Esophagus muscularis mucosa (tissue), 4 donors: Measurements from ENCODE around the gene CDH1. TPM values are rescaled to one million over a fixed set of nuclear protein-coding genes. Genes with fewer than 3 reads are reported as not detected.

Experiments used
- DNase-seq: peaks from one replicate; pipeline ENCODE4 v3.0.0-alpha.2; 2017; ENCODE audit errors: extremely low spot score
- H3K27ac ChIP-seq, 4 donors: fragments of 200-600 bp; sonication (generic); replicated peaks in 1 of 4; 1 replicate in 3 of 4; 2 replicates in 1 of 4; pipeline ENCODE4 v1.5.1; 2016 to 2019; ENCODE audit warnings: mild to moderate bottlenecking in 1 of 4
- H3K27me3 ChIP-seq, 4 donors: fragments of 200-600 bp; sonication (generic); one replicate each; pipeline versions ENCODE4 v1.5.1 to v1.6.0; 2016 to 2019
- H3K36me3 ChIP-seq, 4 donors: fragments of 200-600 bp; sonication (generic); one replicate each; pipeline ENCODE4 v1.5.1; 2016 to 2019
- H3K4me1 ChIP-seq, 4 donors: fragments of 200-600 bp; sonication (generic); one replicate each; pipeline ENCODE4 v1.5.1; 2016 to 2019
- H3K4me3 ChIP-seq, 4 donors: fragments of 200-600 bp; sonication (generic); 1 replicate in 2 of 4; 2 replicates in 2 of 4; pipeline ENCODE4 v1.5.1; 2016 to 2019; ENCODE audit warnings: mild to moderate bottlenecking in 4 of 4, moderate library complexity in 1 of 4
- H3K9me3 ChIP-seq, 4 donors: fragments of 200-600 bp; sonication (generic); 1 replicate in 3 of 4; 2 replicates in 1 of 4; pipeline ENCODE4 v1.5.1; 2016 to 2019
- CTCF ChIP-seq, 3 experiments: fragments of 200-600 bp in 2 of 3; fragments of 450-650 bp in 1 of 3; sonication (generic) in 2 of 3; IDR thresholded peaks; one replicate each; pipeline ENCODE4 v1.5.1; 2017 to 2019; ENCODE audit warnings: antibody characterized with exemption in 3 of 3, mild to moderate bottlenecking in 2 of 3, moderate library complexity in 1 of 3
- EP300 ChIP-seq: sonication (generic); formaldehyde crosslinking; IDR thresholded peaks from one replicate; pipeline ENCODE4 v1.6.1; 2017; ENCODE audit warnings: antibody characterized with exemption
- POLR2A ChIP-seq: fragments of 450-650 bp; IDR thresholded peaks from one replicate; pipeline ENCODE4 v1.6.1; 2017; ENCODE audit warnings: antibody characterized with exemption, moderate library complexity, mild to moderate bottlenecking, low read depth
- POLR2AphosphoS5 ChIP-seq, 2 donors: sonication (generic); formaldehyde crosslinking; IDR thresholded peaks; one replicate each; pipeline ENCODE4 v1.6.1; 2017; ENCODE audit warnings: antibody characterized with exemption in 2 of 2
- WGBS: methylation state at CpG from one replicate; pipeline ENCODE4 v1.1.5; 2018; 5-methylcytosine and 5-hydroxymethylcytosine counted together
- intact Hi-C: fragments of 100-400 bp; cut with DNase I; formaldehyde crosslinking; loops from one replicate; pipeline ENCODE4 v1.15.1; 2023
- total RNA-seq, 4 donors: library from RNA; depleted of rRNA; stranded (reverse); fragments of >200 nt; gene quantifications; one replicate each; pipeline versions ENCODE4 v1.1.0 to v1.2.1, GENCODE V29; 2016

The CDH1 gene
- total RNA-seq, 4 donors from 2014 or later, result 0.17 to 0.83 (median 0.51) TPM

GRCh38 chr16:68806981-68807380 is 69.9 kb downstream of the CDH1 start:
- Histone ChIP-seq H3K27me3 (peaks cover 0 to 9% (median 0%) of the 10 kb centered on the region in 4 donors), H3K4me1 (no peaks in the 10 kb centered on the region), H3K4me3 (no peak overlapping the region), H3K36me3 (no peaks in the 10 kb centered on the region), H3K9me3 (no peaks in the 10 kb centered on the region), H3K27ac (no peak overlapping the region)
- WGBS, result 81% methylated on average over 1 of the region's 1 CpG
- no peak for DNase-seq
- no peak for TF ChIP-seq EP300
- TF ChIP-seq POLR2AphosphoS5 (IDR thresholded peaks at IDR 0.05), result no peak
- no peak for TF ChIP-seq CTCF (IDR thresholded peaks at IDR 0.05)
- no peak for TF ChIP-seq POLR2A
- intact Hi-C loops, result no loop called here

- no peak overlapping the region for H3K4me3 ChIP-seq
- peaks cover 0 to 9% (median 0%) of the 10 kb centered on the region in 4 donors for H3K27me3 ChIP-seq
- no peaks in the 10 kb centered on the region for H3K36me3 ChIP-seq
- H3K27ac ChIP-seq, result no peak overlapping the region
- no peak for DNase-seq
- H3K9me3 ChIP-seq, result no peaks in the 10 kb centered on the region
- TF ChIP-seq POLR2AphosphoS5 (IDR thresholded peaks at IDR 0.05) (no peak), POLR2A (no peak)
- 60% methylated on average over 3 of the region's 3 CpGs for WGBS
- intact Hi-C loops, result no loop called here
- H3K4me1 ChIP-seq, result no peaks in the 10 kb centered on the region
These were observed 77.4 kb downstream of the CDH1 start for GRCh38 chr16:68814516-68814915.

GRCh38 chr16:68823401-68824135 is 86.5 kb downstream of the CDH1 start:
- WGBS, result 66% methylated on average over 8 of the region's 8 CpGs
- peaks cover 0 to 3% (median 0%) of the 10 kb centered on the region in 4 donors for H3K9me3 ChIP-seq
- no peaks in the 10 kb centered on the region for H3K27me3 ChIP-seq

GRCh38 chr16:68825427-68825826 is 88.3 kb downstream of the CDH1 start:
- H3K9me3 ChIP-seq, result peaks cover 0 to 3% (median 0%) of the 10 kb centered on the region in 4 donors

More at GRCh38 chr16:68823401-68824135, 86.5 kb downstream of the CDH1 start:
- intact Hi-C loops, result no loop called here
- no peak for TF ChIP-seq POLR2AphosphoS5 (IDR thresholded peaks at IDR 0.05)
- TF ChIP-seq CTCF (IDR thresholded peaks at IDR 0.05), result no peak
- no peak for TF ChIP-seq POLR2A
- TF ChIP-seq EP300, result no peak
- H3K36me3 ChIP-seq, result no peaks in the 10 kb centered on the region
- DNase-seq, result no peak
- no peaks in the 10 kb centered on the region for H3K4me1 ChIP-seq
- no peak overlapping the region for H3K4me3 ChIP-seq
- no peak overlapping the region for H3K27ac ChIP-seq

GRCh38 chr16:68826652-68827051 is 89.6 kb downstream of the CDH1 start:
- Histone ChIP-seq H3K4me3 (no peak overlapping the region), H3K9me3 (peaks cover 0 to 3% (median 0%) of the 10 kb centered on the region in 4 donors), H3K27ac (no peak overlapping the region), H3K27me3 (no peaks in the 10 kb centered on the region), H3K36me3 (no peaks in the 10 kb centered on the region), H3K4me1 (no peaks in the 10 kb centered on the region)
- intact Hi-C loops, result no loop called here
- no peak for DNase-seq
- 85% methylated on average over 6 of the region's 6 CpGs for WGBS
- TF ChIP-seq POLR2AphosphoS5 (IDR thresholded peaks at IDR 0.05), result no peak
- TF ChIP-seq EP300, result no peak
- no peak for TF ChIP-seq CTCF (IDR thresholded peaks at IDR 0.05)
- no peak for TF ChIP-seq POLR2A

More at GRCh38 chr16:68825427-68825826, 88.3 kb downstream of the CDH1 start:
- H3K27ac ChIP-seq, result no peak overlapping the region
- H3K36me3 ChIP-seq, result no peaks in the 10 kb centered on the region
- intact Hi-C loops, result no loop called here
- H3K4me1 ChIP-seq, result no peaks in the 10 kb centered on the region
- no peaks in the 10 kb centered on the region for H3K27me3 ChIP-seq
- no peak for TF ChIP-seq CTCF (IDR thresholded peaks at IDR 0.05)
- no peak for TF ChIP-seq POLR2A
- no peak for TF ChIP-seq EP300
- TF ChIP-seq POLR2AphosphoS5 (IDR thresholded peaks at IDR 0.05), result no peak
- DNase-seq, result no peak
- no peak overlapping the region for H3K4me3 ChIP-seq
